SK-N-SH (cell line): ENCODE measurements around the gene MYLK4. TPM values are rescaled to one million over a fixed set of nuclear protein-coding genes. Genes with fewer than 3 reads are reported as not detected.

Experiments
- CTCF ChIA-PET: fragments of 300-600, 350-600 bp; formaldehyde crosslinking; extraction: SDS; loops from one replicate; lab custom pipeline; 2021; lab: Yijun Ruan, JAX
- POLR2A ChIA-PET: fragments of 350-600 bp; sonication (Branson Sonifier 250); formaldehyde crosslinking; extraction: SDS; loops from one replicate; lab custom pipeline; 2020; ENCODE audit warnings: antibody characterized with exemption, inconsistent platforms; lab: Yijun Ruan, JAX
- DNase-seq: peaks from one replicate; pipeline ENCODE4 v3.0.0; 2012
- H2AFZ ChIP-seq: fragments of 200-600 bp; sonication (generic); 2 replicates; pipeline ENCODE4 v1.8.1; 2016; ENCODE audit warnings: antibody characterized with exemption, mild to moderate bottlenecking, low read depth
- H3F3A ChIP-seq: fragments of 200-600 bp; sonication (generic); replicated peaks from 2 replicates; pipeline ENCODE3; 2016; ENCODE audit warnings: antibody characterized with exemption, mild to moderate bottlenecking; ENCODE audit not compliant: insufficient read depth
- H3K27ac ChIP-seq, 2 experiments: fragments of 200-500 bp in 1 of 2; fragments of 200-600 bp in 1 of 2; sonication (Bioruptor generic) in 1 of 2; sonication (generic), shearing (Covaris generic) in 1 of 2; 2 replicates each; pipeline versions ENCODE4 v1.5.1 to v1.6.1; 2014 to 2016; ENCODE audit warnings: low read depth in 2 of 2, inconsistent platforms in 1 of 2, low read length in 1 of 2, mild to moderate bottlenecking in 1 of 2, mixed read lengths in 1 of 2
- H3K27me3 ChIP-seq: fragments of 200-600 bp; sonication (generic), shearing (Covaris generic); 2 replicates; pipeline ENCODE4 v1.6.1; 2016; ENCODE audit warnings: mixed run types; ENCODE audit not compliant: insufficient read depth
- H3K36me3 ChIP-seq, 2 experiments: fragments of 200-500 bp in 1 of 2; fragments of 200-600 bp in 1 of 2; sonication (Bioruptor generic) in 1 of 2; sonication (generic) in 1 of 2; replicated peaks in 1 of 2; 2 replicates each; pipeline versions ENCODE3 to v1.5.1; 2014 to 2016; ENCODE audit warnings: low read length in 1 of 2, mild to moderate bottlenecking in 1 of 2; ENCODE audit not compliant: insufficient read depth in 2 of 2, control insufficient read depth in 1 of 2
- H3K4me1 ChIP-seq, 2 experiments: fragments of 200-500 bp in 1 of 2; fragments of 200-600 bp in 1 of 2; sonication (Bioruptor generic) in 1 of 2; sonication (generic), shearing (Covaris generic) in 1 of 2; 2 replicates each; pipeline versions ENCODE4 v1.5.1 to v1.6.1; 2014 to 2016; ENCODE audit warnings: low read depth in 1 of 2, low read length in 1 of 2, mixed run types in 1 of 2; ENCODE audit not compliant: insufficient read depth in 2 of 2, control insufficient read depth in 1 of 2
- H3K4me2 ChIP-seq: fragments of 200-600 bp; sonication (generic), shearing (Covaris generic); 2 replicates; pipeline ENCODE4 v1.6.1; 2017; ENCODE audit warnings: mixed run types
- H3K4me3 ChIP-seq, 2 experiments: fragments of 200-500 bp in 1 of 2; fragments of 200-600 bp in 1 of 2; sonication (Bioruptor generic) in 1 of 2; sonication (generic), shearing (Covaris generic) in 1 of 2; 2 replicates each; pipeline versions ENCODE4 v1.5.1 to v1.8.1; 2014 to 2016; ENCODE audit warnings: low read depth in 2 of 2, inconsistent platforms in 1 of 2, low read length in 1 of 2, mild to moderate bottlenecking in 1 of 2, mixed read lengths in 1 of 2, moderate library complexity in 1 of 2
- H3K79me2 ChIP-seq: fragments of 200-600 bp; sonication (generic); 2 replicates; pipeline ENCODE4 v1.8.1; 2017; ENCODE audit warnings: mild to moderate bottlenecking; ENCODE audit not compliant: insufficient read depth
- H3K9ac ChIP-seq: fragments of 200-600 bp; sonication (generic); 2 replicates; pipeline ENCODE4 v1.6.1; 2017; ENCODE audit warnings: mixed run types
- H3K9me2 ChIP-seq: fragments of 200-600 bp; sonication (generic); 2 replicates; pipeline ENCODE4 v1.6.1; 2017; ENCODE audit warnings: mixed run types
- H3K9me3 ChIP-seq: fragments of 200-600 bp; sonication (generic); 2 replicates; pipeline ENCODE4 v1.6.1; 2017; ENCODE audit warnings: mixed run types, mild to moderate bottlenecking, moderate library complexity
- H4K20me1 ChIP-seq: fragments of 200-600 bp; sonication (generic); 2 replicates; pipeline ENCODE4 v1.6.1; 2017; ENCODE audit warnings: mild to moderate bottlenecking, mixed run types; ENCODE audit not compliant: insufficient read depth
- FOXM1 ChIP-seq: IDR thresholded peaks from 2 replicates; pipeline ENCODE4 v1.4.0; 2012; ENCODE audit warnings: low read depth, mild to moderate bottlenecking
- GABPA ChIP-seq: IDR thresholded peaks from 2 replicates; pipeline ENCODE4 v1.4.0; 2012; ENCODE audit warnings: low read depth, mild to moderate bottlenecking
- NFIC ChIP-seq: IDR thresholded peaks from 2 replicates; pipeline ENCODE4 v1.4.0; 2012; ENCODE audit warnings: borderline replicate concordance
- NRF1 ChIP-seq: IDR thresholded peaks from 2 replicates; pipeline ENCODE4 v1.6.1; 2012; ENCODE audit warnings: low read depth, mild to moderate bottlenecking, low read length
- RAD21 ChIP-seq: IDR thresholded peaks from 2 replicates; pipeline ENCODE4 v1.6.1; 2012; ENCODE audit warnings: mild to moderate bottlenecking, low read length
- RFX5 ChIP-seq: IDR thresholded peaks from 2 replicates; pipeline ENCODE4 v1.6.1; 2012; ENCODE audit warnings: mild to moderate bottlenecking, improper control_type of control experiment, low read length
- SMC3 ChIP-seq: IDR thresholded peaks from 2 replicates; pipeline ENCODE4 v1.6.1; 2012; ENCODE audit warnings: low read depth, low read length, improper control_type of control experiment
- YY1 ChIP-seq: IDR thresholded peaks from 2 replicates; pipeline ENCODE4 v1.4.0; 2012; ENCODE audit warnings: low read depth, mild to moderate bottlenecking
- WGBS: methylation state at CpG from one replicate; pipeline ENCODE4 v1.1.6; 2017; ENCODE audit warnings: low lambda C conversion rate; 5-methylcytosine and 5-hydroxymethylcytosine counted together
- polyA plus RNA-seq, 3 experiments: library from polyadenylated mRNA; depleted of rRNA; stranded (reverse); fragments of >200 nt; gene quantifications; 2 replicates each; pipeline ENCODE4 v1.2.3, GENCODE V29; 2012
- TF ChIP-seq, protein P1 (sequence below): fragments of 200-600 bp; sonication (generic); IDR thresholded peaks from 2 replicates; pipeline ENCODE4 v1.6.1; 2017; ENCODE audit warnings: antibody characterized with exemption, mild to moderate bottlenecking, moderate library complexity
- TF ChIP-seq, protein P2 (sequence below): fragments of 150-350 bp; IDR thresholded peaks from 2 replicates; pipeline ENCODE4 v1.6.1; 2016; ENCODE audit warnings: mild to moderate bottlenecking, low read depth, low read length
- TF ChIP-seq, protein P3 (sequence below): IDR thresholded peaks from 2 replicates; pipeline ENCODE4 v1.6.1; 2012; ENCODE audit warnings: mild to moderate bottlenecking, low read depth, low read length, moderate library complexity

MYLK4 gene
- polyA plus RNA-seq, 1 of the 3 experiments (the other 2 are of a cell fraction): 0.16 TPM

GRCh38 chr6:2738373-2738979, 12.2 kb downstream of the MYLK4 start:
- POLR2A ChIA-PET: no interaction called here
- Histone ChIP-seq H3K27me3 (no peaks in the 10 kb centered on the region), H3K4me3 (peak overlapping the region in 1 of 2 experiments; percentile 9; a peak in 1 of 4 replicates), H3K79me2 (no peaks in the 10 kb centered on the region), H3K9ac (no peak overlapping the region), H3K9me2 (no peaks in the 10 kb centered on the region), H3K4me2 (no peak overlapping the region), H3K27ac (no peak overlapping the region), H4K20me1 (no peaks in the 10 kb centered on the region), H3F3A (no peaks in the 10 kb centered on the region), H3K9me3 (no peaks in the 10 kb centered on the region), H3K4me1 (no peaks in the 10 kb centered on the region), H3K36me3 (no peaks in the 10 kb centered on the region), H2AFZ (no peak overlapping the region)
- CTCF ChIA-PET: interaction anchor here (0.6 to 11.1 kb wide), 47 partner anchors 10 to 1147 kb away, joined by 3 to 176 read pairs (median 4); partner anchors contain the start of genes MYLK4, SERPINB1 and WRNIP1
- TF ChIP-seq RAD21 (peak; percentile 94), SMC3 (peak; percentile 70), YY1 (no peak)
- TF ChIP-seq, protein P1, sequence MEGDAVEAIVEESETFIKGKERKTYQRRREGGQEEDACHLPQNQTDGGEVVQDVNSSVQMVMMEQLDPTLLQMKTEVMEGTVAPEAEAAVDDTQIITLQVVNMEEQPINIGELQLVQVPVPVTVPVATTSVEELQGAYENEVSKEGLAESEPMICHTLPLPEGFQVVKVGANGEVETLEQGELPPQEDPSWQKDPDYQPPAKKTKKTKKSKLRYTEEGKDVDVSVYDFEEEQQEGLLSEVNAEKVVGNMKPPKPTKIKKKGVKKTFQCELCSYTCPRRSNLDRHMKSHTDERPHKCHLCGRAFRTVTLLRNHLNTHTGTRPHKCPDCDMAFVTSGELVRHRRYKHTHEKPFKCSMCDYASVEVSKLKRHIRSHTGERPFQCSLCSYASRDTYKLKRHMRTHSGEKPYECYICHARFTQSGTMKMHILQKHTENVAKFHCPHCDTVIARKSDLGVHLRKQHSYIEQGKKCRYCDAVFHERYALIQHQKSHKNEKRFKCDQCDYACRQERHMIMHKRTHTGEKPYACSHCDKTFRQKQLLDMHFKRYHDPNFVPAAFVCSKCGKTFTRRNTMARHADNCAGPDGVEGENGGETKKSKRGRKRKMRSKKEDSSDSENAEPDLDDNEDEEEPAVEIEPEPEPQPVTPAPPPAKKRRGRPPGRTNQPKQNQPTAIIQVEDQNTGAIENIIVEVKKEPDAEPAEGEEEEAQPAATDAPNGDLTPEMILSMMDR: peak; percentile 85
- TF ChIP-seq, protein P2, sequence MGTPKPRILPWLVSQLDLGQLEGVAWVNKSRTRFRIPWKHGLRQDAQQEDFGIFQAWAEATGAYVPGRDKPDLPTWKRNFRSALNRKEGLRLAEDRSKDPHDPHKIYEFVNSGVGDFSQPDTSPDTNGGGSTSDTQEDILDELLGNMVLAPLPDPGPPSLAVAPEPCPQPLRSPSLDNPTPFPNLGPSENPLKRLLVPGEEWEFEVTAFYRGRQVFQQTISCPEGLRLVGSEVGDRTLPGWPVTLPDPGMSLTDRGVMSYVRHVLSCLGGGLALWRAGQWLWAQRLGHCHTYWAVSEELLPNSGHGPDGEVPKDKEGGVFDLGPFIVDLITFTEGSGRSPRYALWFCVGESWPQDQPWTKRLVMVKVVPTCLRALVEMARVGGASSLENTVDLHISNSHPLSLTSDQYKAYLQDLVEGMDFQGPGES: no peak
- DNase-seq: peak; percentile 55
- 37% methylated on average over 5 of the region's 5 CpGs for WGBS

GRCh38 chr6:2737885-2738284, 12.8 kb downstream of the MYLK4 start:
- no peaks in the 10 kb centered on the region for H3K36me3 ChIP-seq

More at GRCh38 chr6:2737885-2738284, 12.8 kb downstream of the MYLK4 start:
- Histone ChIP-seq H3K4me1 (no peaks in the 10 kb centered on the region), H3K9me3 (no peaks in the 10 kb centered on the region), H3K4me2 (no peak overlapping the region), H2AFZ (no peak overlapping the region), H3K79me2 (no peaks in the 10 kb centered on the region), H3F3A (no peaks in the 10 kb centered on the region), H3K9me2 (no peaks in the 10 kb centered on the region), H3K27ac (no peak overlapping the region), H3K4me3 (peak overlapping the region in 1 of 2 experiments; percentile 9; a peak in 1 of 4 replicates), H3K27me3 (no peaks in the 10 kb centered on the region), H4K20me1 (no peaks in the 10 kb centered on the region), H3K9ac (no peak overlapping the region)
- WGBS: 59% methylated on average over 3 of the region's 3 CpGs
- ChIA-PET CTCF (interaction anchor here (0.6 to 11.1 kb wide), 46 partner anchors 9 to 1146 kb away, joined by 3 to 176 read pairs (median 4); partner anchors contain the start of genes MYLK4, SERPINB1 and WRNIP1), POLR2A (no interaction called here)
- DNase-seq: no peak
- TF ChIP-seq NFIC: no peak
- no peak for TF ChIP-seq RFX5
- no peak for TF ChIP-seq GABPA
- TF ChIP-seq, protein P3, sequence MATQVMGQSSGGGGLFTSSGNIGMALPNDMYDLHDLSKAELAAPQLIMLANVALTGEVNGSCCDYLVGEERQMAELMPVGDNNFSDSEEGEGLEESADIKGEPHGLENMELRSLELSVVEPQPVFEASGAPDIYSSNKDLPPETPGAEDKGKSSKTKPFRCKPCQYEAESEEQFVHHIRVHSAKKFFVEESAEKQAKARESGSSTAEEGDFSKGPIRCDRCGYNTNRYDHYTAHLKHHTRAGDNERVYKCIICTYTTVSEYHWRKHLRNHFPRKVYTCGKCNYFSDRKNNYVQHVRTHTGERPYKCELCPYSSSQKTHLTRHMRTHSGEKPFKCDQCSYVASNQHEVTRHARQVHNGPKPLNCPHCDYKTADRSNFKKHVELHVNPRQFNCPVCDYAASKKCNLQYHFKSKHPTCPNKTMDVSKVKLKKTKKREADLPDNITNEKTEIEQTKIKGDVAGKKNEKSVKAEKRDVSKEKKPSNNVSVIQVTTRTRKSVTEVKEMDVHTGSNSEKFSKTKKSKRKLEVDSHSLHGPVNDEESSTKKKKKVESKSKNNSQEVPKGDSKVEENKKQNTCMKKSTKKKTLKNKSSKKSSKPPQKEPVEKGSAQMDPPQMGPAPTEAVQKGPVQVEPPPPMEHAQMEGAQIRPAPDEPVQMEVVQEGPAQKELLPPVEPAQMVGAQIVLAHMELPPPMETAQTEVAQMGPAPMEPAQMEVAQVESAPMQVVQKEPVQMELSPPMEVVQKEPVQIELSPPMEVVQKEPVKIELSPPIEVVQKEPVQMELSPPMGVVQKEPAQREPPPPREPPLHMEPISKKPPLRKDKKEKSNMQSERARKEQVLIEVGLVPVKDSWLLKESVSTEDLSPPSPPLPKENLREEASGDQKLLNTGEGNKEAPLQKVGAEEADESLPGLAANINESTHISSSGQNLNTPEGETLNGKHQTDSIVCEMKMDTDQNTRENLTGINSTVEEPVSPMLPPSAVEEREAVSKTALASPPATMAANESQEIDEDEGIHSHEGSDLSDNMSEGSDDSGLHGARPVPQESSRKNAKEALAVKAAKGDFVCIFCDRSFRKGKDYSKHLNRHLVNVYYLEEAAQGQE: no peak
- TF ChIP-seq FOXM1: no peak
- no peak for TF ChIP-seq NRF1
- TF ChIP-seq, protein P1: no peak
